ENCODE results near the gene ADPRH. TPM values are rescaled to one million over a fixed set of nuclear protein-coding genes. Genes with fewer than 3 reads are reported as not detected.

The ADPRH gene
- total RNA-seq, 1 experiment from 2014 or later = 1.4 TPM

- Histone ChIP-seq H3K9me2 (ENCODE audit: insufficient read depth) (no peaks in the 10 kb centered on the region; the same call in 1 of the 2 replicates), H3K27me3 (ENCODE audit: insufficient read depth, low read depth) (no peaks in the 10 kb centered on the region), H2AFZ (no peak overlapping the region), H3K27ac (no peak overlapping the region), H3K4me3 (no peak overlapping the region), H3K36me3 (ENCODE audit: low read depth) (no peaks in the 10 kb centered on the region), H3F3A (ENCODE audit: insufficient read depth, low read depth) (no peaks in the 10 kb centered on the region), H3K4me2 (no peak overlapping the region), H3K9me3 (ENCODE audit: insufficient read depth, low read depth) (no peaks in the 10 kb centered on the region), H4K20me1 (ENCODE audit: insufficient read depth) (no peaks in the 10 kb centered on the region), H3K4me1 (replicated peaks; ENCODE audit: insufficient read depth) (peaks cover 8% of the 10 kb centered on the region), H3K79me2 (ENCODE audit: low read depth) (no peaks in the 10 kb centered on the region)
- CTCF ChIA-PET = interaction anchor here (0.9 kb wide), 1 partner anchor 35 kb away, joined by 4 read pairs; no protein-coding TSS in a partner anchor
- BruUV-seq (replicated peaks) = no TSS peak
- no peak for TF ChIP-seq CTCF (conservative IDR thresholded peaks at IDR 0.05)
- DNase-seq = no peak
- intact Hi-C loops (cut with micrococcal nuclease; ENCODE audit: unreplicated experiment) = no loop called here
- POLR2A ChIA-PET (ENCODE audit: unreplicated experiment) = no interaction called here
Measured at GRCh38 chr3:119636891-119637611, 57.8 kb downstream of the ADPRH start.

GRCh38 chr3:119637679-119638477, 58.6 kb downstream of the ADPRH start:
- ChIA-PET POLR2A (ENCODE audit: unreplicated experiment) (interaction anchor here (0.6 to 0.7 kb wide), 2 partner anchors 140 to 456 kb away, joined by 3 to 4 read pairs; no protein-coding TSS in a partner anchor), CTCF (interaction anchor here (0.9 kb wide), 1 partner anchor 35 kb away, joined by 4 read pairs; no protein-coding TSS in a partner anchor)
- H2AFZ ChIP-seq = peak overlapping the region; percentile 41; the same call in 1 of the 2 replicates
- peaks cover 11% of the 10 kb centered on the region for H3K4me1 ChIP-seq (replicated peaks; ENCODE audit: insufficient read depth)
- intact Hi-C loops (cut with micrococcal nuclease; ENCODE audit: unreplicated experiment) = no loop called here
- no peaks in the 10 kb centered on the region for H4K20me1 ChIP-seq (ENCODE audit: insufficient read depth)
- H3K36me3 ChIP-seq (ENCODE audit: low read depth) = no peaks in the 10 kb centered on the region
- peak overlapping the region; percentile 44; the same call in 1 of the 2 replicates for H3K4me2 ChIP-seq
- H3K79me2 ChIP-seq (ENCODE audit: low read depth) = no peaks in the 10 kb centered on the region
- H3K27ac ChIP-seq = peak overlapping the region; percentile 51
- no peaks in the 10 kb centered on the region; the same call in 1 of the 2 replicates for H3K9me2 ChIP-seq (ENCODE audit: insufficient read depth)
- TF ChIP-seq CTCF (conservative IDR thresholded peaks at IDR 0.05) = no peak
- TF ChIP-seq EZH2 (IDR thresholded peaks at IDR 0.05; ENCODE audit: low read depth) = no peak
- no peaks in the 10 kb centered on the region for H3F3A ChIP-seq (ENCODE audit: insufficient read depth, low read depth)
- H3K4me3 ChIP-seq = no peak overlapping the region
- H3K27me3 ChIP-seq (ENCODE audit: insufficient read depth, low read depth) = no peaks in the 10 kb centered on the region
- H3K9me3 ChIP-seq (ENCODE audit: insufficient read depth, low read depth) = no peaks in the 10 kb centered on the region
- no TSS peak for BruUV-seq (replicated peaks)
- peak; percentile 14 to 70 for DNase-seq

Other genes starting within 250 kb of the ADPRH start
- 46.8 and 51.7 TPM in 2 replicates for gene TMEM39A, start 115.9 kb upstream of the ADPRH start, total RNA-seq (2021)
- gene POGLUT1, start 110.5 kb upstream of the ADPRH start, total RNA-seq (2021) = 8.8 and 11.9 TPM in 2 replicates
- gene TIMMDC1, start 80.9 kb upstream of the ADPRH start, total RNA-seq (2021) = 145 and 203 TPM in 2 replicates
- not detected in 2 replicates for gene CD80, start 19.9 kb upstream of the ADPRH start, total RNA-seq (2021)
- gene PLA1A, start 18.4 kb downstream of the ADPRH start, total RNA-seq (2021) = not detected in 2 replicates
- gene POPDC2, start 81.1 kb downstream of the ADPRH start, total RNA-seq (2021) = 3.0 and 3.5 TPM in 2 replicates
- gene COX17, start 97.9 kb downstream of the ADPRH start, total RNA-seq (2021) = 57.6 and 61.4 TPM in 2 replicates
- 0.48 and 1.2 TPM in 2 replicates for gene CFAP91, start 123.5 kb downstream of the ADPRH start, total RNA-seq (2021)
- not detected in 2 replicates for gene NR1I2, start 202.6 kb downstream of the ADPRH start, total RNA-seq (2021)